WI38 (cell line): Measurements from ENCODE around the gene HDGFL3.
"Not testable (repeated sequence)": the region's sequence is repeated elsewhere in the genome, so short reads cannot be mapped to it uniquely, and the experiment has no call there.

Experiments
- H3K4me3 ChIP-seq: 2 replicates; pipeline ENCODE4 v1.5.1; 2011; ENCODE audit warnings: low read depth, mild to moderate bottlenecking, control low read depth, low read length
- CTCF ChIP-seq: IDR thresholded peaks from 2 replicates; pipeline ENCODE4 v1.5.1; 2012; ENCODE audit warnings: low read depth, mild to moderate bottlenecking, control low read depth, low read length

The HDGFL3 gene

GRCh38 chr15:83174891-83175290 is 32.7 kb downstream of the HDGFL3 start:
- no peak overlapping the region for H3K4me3 ChIP-seq
- no peak for TF ChIP-seq CTCF

- H3K4me3 ChIP-seq, result no peak overlapping the region
- no peak for TF ChIP-seq CTCF
Measured at GRCh38 chr15:83170474-83171165, 37.0 kb downstream of the HDGFL3 start.

GRCh38 chr15:83169576-83169975 is 38.0 kb downstream of the HDGFL3 start:
- H3K4me3 ChIP-seq, result not testable (repeated sequence)

GRCh38 chr15:83166830-83167229 is 40.8 kb downstream of the HDGFL3 start:
- no peak overlapping the region for H3K4me3 ChIP-seq
- TF ChIP-seq CTCF, result no peak

GRCh38 chr15:83166218-83166617 is 41.4 kb downstream of the HDGFL3 start:
- TF ChIP-seq CTCF, result no peak
- H3K4me3 ChIP-seq, result no peak overlapping the region

- peak overlapping the region; percentile 11; the same call in 1 of the 2 replicates for H3K4me3 ChIP-seq
- TF ChIP-seq CTCF, result no peak
Measured at GRCh38 chr15:83164771-83165404, 42.7 kb downstream of the HDGFL3 start.

GRCh38 chr15:83164111-83164770 is 43.4 kb downstream of the HDGFL3 start:
- no peak for TF ChIP-seq CTCF
- H3K4me3 ChIP-seq, result no peak overlapping the region
